K562 (cell line): ENCODE measurements around the gene IP6K3.

Experiments
- CREB3 ChIP-seq: fragments of 450-650 bp; conservative IDR thresholded peaks from 2 replicates; pipeline ENCODE4 v1.6.1; 2016; ENCODE audit warnings: missing genetic modification characterization, low read depth, mild to moderate bottlenecking, missing compliant biosample characterization, moderate library complexity
- MAZ ChIP-seq, 2 experiments: fragments of 450-650 bp in 1 of 2; sonication (generic) in 1 of 2; formaldehyde crosslinking; IDR thresholded peaks in 1 of 2; conservative IDR thresholded peaks in 1 of 2; 2 replicates each; pipeline versions ENCODE4 v1.4.0 to v1.5.0; 2020; ENCODE audit warnings: mild to moderate bottlenecking in 1 of 2, missing genetic modification reagents in 1 of 2
- POLR2AphosphoS5 ChIP-seq: IDR thresholded peaks from 2 replicates; pipeline ENCODE4 v1.6.1; 2011; ENCODE audit warnings: mild to moderate bottlenecking, low read depth, low read length, moderate library complexity; ENCODE audit not compliant: control insufficient read depth, insufficient read depth

- TF ChIP-seq CREB3 (tag) (no peak), MAZ (CRISPR knock-in tag; conservative IDR thresholded peaks at IDR 0.05 in 1 of 2, IDR thresholded peaks at IDR 0.05 in 1 of 2) (no peak), POLR2AphosphoS5 (no peak)
These were observed 58.1 kb downstream of the IP6K3 start for GRCh38 chr6:33688451-33689147.
